HG03139 (cell line): ENCODE data around the gene GSTP1.
"Not testable (repeated sequence)": the region's sequence is repeated elsewhere in the genome, so short reads cannot be mapped to it uniquely, and the experiment has no call there.

Experiments used
- ATAC-seq: cut with Tn5 transposase; IDR thresholded peaks from one replicate; pipeline ENCODE4 v1.9.1; 2021; ENCODE audit not compliant: unreplicated experiment

Gene GSTP1

DNA sequence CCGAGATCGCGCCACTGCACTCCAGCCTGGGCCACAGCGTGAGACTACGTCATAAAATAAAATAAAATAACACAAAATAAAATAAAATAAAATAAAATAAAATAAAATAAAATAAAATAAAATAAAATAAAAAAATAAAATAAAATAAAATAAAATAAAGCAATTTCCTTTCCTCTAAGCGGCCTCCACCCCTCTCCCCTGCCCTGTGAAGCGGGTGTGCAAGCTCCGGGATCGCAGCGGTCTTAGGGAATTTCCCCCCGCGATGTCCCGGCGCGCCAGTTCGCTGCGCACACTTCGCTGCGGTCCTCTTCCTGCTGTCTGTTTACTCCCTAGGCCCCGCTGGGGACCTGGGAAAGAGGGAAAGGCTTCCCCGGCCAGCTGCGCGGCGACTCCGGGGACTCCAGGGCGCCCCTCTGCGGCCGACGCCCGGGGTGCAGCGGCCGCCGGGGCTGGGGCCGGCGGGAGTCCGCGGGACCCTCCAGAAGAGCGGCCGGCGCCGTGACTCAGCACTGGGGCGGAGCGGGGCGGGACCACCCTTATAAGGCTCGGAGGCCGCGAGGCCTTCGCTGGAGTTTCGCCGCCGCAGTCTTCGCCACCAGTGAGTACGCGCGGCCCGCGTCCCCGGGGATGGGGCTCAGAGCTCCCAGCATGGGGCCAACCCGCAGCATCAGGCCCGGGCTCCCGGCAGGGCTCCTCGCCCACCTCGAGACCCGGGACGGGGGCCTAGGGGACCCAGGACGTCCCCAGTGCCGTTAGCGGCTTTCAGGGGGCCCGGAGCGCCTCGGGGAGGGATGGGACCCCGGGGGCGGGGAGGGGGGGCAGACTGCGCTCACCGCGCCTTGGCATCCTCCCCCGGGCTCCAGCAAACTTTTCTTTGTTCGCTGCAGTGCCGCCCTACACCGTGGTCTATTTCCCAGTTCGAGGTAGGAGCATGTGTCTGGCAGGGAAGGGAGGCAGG lies at the start of gene GSTP1:
Gene GSTP1, plus strand, starts transcription at position 566 of the 958 bp plus-strand sequence. Its CDS starts 32 bp downstream, at position 598.
- peak; percentile 49 for ATAC-seq

DNA sequence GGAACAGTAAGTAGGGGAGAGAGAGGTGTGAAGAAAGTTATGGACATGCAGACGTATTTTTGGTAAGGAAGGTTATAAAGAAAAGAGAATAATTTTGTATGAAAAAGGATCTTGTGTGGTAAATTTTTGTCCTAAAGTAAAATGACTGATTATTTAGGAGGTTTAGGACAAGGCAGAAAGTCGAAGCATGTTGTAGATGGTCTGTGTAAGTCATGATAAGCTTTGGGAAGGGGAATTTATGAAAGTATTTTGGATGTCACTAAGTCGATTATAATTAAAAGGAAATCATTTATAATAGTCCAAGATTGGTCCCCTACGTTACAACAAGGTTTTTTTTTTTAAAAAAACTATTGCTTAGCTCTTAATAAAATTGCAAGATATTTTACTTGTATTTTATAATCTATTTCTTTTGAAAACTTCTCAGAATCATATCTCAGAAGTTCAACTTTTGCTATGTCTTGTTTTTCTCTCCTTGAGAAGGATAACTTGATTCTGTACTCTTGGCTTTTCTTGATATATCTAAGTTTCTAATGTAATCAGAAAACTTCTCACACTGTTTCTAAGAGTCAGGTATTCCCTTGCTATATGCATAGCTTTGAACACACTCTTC lies 49.4 kb upstream of the GSTP1 start:
- no peak for ATAC-seq

GRCh38 chr11:67535561-67535960 lies 48.1 kb upstream of the GSTP1 start:
- ATAC-seq = no peak

DNA sequence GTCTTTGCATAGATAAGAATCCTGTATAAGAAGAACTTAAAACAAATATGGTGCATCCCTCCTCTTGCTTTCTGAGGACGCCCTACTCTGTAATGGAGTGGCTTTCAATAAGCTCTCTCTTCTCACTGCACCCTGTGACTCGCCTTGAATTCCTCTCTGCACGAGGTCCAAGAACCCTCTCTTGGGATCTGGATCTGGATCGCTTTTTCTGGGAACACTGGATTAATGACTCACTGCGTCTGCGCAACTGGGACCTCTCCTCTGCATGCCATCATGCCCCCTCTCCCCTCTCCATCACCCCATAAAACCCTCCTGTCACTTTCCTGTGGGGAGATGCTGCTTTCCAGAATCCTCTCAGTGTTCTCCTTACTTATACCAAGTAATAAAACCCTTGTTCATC lies 45.3 kb upstream of the GSTP1 start:
- ATAC-seq = no peak

- ATAC-seq = no peak
Observed at GRCh38 chr11:67538823-67539505, 44.6 kb upstream of the GSTP1 start.

DNA sequence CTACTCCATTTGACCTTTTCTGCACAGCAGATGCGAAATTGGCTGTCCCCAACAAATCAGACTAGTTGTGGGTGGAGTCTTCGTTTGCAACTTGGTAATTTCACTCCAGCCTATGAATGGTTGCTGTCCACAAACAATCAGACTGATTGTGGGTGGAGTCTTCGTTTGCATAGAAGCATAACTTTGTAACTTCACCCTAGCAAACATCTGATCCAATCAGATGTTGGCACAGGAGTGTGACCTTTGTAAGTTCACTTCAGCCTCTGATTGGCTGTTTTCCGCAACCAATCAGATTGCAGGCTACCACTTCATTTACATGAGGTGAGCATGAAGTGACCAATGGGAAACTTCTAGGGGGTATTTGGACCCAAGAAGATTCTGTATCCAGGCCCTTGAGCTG lies 44.1 kb upstream of the GSTP1 start:
- no peak for ATAC-seq

GRCh38 chr11:67541198-67541597 lies 42.4 kb upstream of the GSTP1 start:
- no peak for ATAC-seq

- ATAC-seq = no peak
Observed at GRCh38 chr11:67542169-67542568, 41.4 kb upstream of the GSTP1 start.

DNA sequence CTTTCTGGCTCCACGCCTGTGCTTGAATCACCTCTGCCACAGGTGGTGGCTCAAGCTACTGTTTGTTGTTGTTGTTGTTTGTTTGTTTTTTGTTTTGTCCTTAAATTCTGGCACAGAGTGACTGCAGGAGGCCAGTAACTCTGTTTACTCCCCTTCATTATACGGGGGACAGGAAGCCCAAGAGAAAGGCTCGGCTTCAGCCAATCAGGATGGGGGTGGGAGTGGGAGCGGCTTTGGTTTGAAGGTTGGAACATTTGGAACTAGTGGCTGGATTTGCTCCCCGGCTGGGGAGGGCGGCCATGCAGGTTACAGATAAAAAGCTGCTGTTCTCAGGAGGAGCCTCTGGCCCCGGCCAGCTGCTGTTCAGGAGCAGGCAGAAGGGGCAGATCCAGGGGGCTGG lies 40.6 kb upstream of the GSTP1 start:
- no peak for ATAC-seq

GRCh38 chr11:67543585-67543984 lies 40.0 kb upstream of the GSTP1 start:
- no peak for ATAC-seq

GRCh38 chr11:67544616-67545242 lies 38.9 kb upstream of the GSTP1 start:
- no peak for ATAC-seq

DNA sequence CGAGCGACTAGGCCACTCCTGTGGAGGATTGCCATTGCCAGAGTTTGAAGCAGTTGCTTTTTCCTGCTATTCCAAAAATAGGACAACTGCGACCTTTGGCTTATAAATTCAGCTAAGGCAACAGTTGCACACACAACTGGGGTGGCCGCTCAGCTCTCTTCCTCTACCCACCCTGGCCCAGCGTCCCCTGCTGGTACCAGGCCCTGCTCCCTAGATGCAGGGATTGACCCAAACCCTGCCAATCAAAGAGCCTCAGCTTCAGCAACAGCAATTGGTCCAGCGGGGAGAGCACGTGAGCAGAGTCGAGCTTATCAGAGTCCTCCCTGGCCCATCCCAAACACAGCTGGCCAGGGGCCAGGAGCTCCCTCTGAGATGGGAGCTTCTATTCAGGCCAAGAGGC lies 38.3 kb upstream of the GSTP1 start:
- no peak for ATAC-seq

GRCh38 chr11:67548112-67548511 lies 35.5 kb upstream of the GSTP1 start:
- ATAC-seq = not testable (repeated sequence)

GRCh38 chr11:67548555-67549110 lies 35.0 kb upstream of the GSTP1 start:
- no peak for ATAC-seq

- no peak for ATAC-seq
Observed at GRCh38 chr11:67551127-67551526, 32.5 kb upstream of the GSTP1 start.

GRCh38 chr11:67551697-67552096 lies 31.9 kb upstream of the GSTP1 start:
- ATAC-seq = not testable (repeated sequence)

- ATAC-seq = no peak
Observed at GRCh38 chr11:67556244-67556643, 27.4 kb upstream of the GSTP1 start.

DNA sequence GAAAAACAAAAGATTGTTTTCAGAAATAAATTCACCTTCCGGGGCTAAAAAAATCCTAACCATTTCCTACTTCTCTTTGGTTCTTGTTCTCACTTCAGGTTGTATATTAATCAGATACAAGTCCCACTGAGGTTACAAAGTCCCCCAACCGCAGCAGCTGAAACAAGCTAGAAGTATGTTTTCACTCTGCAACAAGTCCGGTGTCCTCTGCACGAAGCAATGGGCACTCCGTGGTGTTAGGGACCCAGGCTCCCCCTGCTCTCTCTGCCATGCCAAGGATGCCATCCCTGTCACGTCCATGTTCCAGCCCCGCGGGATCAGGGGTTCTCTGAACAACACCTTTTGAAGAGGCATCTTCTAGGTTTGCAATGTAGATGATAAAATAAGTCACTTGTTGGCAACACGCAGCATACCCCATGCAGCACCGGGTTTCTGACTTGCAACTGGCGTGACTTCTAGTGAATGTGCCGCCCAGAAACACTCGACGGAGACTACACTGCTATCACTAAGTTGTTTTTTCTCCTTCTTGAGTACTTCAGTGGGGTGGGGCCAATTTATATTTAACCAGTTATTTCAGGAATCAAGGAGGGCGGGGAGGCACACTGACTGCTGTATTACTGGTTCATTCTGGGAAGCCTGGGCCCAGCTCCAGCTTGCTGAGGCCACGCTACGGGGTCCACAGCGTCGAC lies 25.4 kb upstream of the GSTP1 start:
- no peak for ATAC-seq

GRCh38 chr11:67561971-67562619 lies 21.5 kb upstream of the GSTP1 start:
- peak; percentile 64 for ATAC-seq
